GM21447 (cell line): Measurements from ENCODE around the gene SLC25A26.
"Not testable (repeated sequence)": the region's sequence is repeated elsewhere in the genome, so short reads cannot be mapped to it uniquely, and the experiment has no call there.

Experiments used
- ATAC-seq: cut with Tn5 transposase; IDR thresholded peaks from one replicate; pipeline ENCODE4 v1.9.1; 2021; ENCODE audit not compliant: unreplicated experiment

Gene SLC25A26

GRCh38 chr3:66268864-66269263 lies 48.1 kb downstream of the SLC25A26 start:
- no peak for ATAC-seq

DNA sequence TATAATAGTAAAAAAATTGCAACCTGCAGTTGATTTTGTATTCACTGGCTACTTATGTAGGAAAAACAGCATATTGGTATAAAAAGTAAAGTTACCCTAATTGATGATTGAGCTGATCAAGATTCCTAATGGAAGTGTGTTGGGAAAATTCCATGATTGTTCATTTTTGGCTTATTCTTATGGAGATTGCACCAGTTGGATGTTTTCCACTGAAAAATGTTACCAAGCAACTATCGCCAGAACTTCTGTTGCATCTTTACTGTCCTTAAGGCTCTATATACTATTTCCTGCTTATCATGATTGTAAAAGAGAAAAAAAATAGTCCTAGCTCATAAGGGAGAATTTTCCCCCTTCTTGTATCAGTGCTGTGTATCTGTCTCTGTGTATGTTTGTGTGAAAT lies 48.6 kb downstream of the SLC25A26 start:
- ATAC-seq: no peak

DNA sequence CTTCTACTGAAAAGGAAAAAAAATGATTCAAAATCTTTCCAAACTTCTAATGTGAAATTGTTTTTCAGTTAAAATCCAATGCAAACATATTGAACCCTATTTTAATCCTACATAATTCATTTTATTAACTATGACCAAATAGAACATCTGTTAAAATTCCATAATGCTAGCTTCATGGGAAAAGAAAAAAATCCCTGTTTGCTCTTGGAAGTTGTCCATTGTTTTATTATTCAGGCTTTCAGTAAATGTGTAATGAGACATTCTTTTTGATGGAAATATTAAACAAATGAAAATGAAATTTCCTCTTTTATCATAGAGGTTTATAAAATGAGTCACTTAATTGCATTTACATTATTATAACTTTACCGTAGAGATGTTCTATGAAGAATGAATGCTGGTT lies 49.5 kb downstream of the SLC25A26 start:
- ATAC-seq: no peak

GRCh38 chr3:66270701-66271100 lies 49.9 kb downstream of the SLC25A26 start:
- no peak for ATAC-seq

DNA sequence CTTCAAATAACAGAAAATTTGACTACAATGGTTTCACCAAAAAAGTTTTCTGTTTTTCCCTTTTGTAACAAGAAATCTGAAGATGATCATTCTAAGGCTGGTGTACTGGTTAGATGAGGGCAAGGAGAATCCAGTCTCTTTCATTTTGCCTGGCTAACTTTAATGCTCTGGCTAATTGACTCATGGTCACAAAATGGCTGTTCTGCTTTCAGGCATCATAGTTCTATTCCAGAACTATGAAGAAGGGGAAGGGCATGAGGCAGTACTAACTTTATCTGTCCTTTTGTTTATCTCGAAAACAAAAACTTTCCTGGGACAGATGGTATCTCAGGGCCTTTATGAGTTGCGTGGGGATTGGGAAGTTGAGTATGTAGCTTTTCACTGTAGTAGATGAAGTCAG lies 50.4 kb downstream of the SLC25A26 start:
- ATAC-seq: no peak

- ATAC-seq: no peak
Measured at GRCh38 chr3:66272016-66272415, 51.2 kb downstream of the SLC25A26 start.

DNA sequence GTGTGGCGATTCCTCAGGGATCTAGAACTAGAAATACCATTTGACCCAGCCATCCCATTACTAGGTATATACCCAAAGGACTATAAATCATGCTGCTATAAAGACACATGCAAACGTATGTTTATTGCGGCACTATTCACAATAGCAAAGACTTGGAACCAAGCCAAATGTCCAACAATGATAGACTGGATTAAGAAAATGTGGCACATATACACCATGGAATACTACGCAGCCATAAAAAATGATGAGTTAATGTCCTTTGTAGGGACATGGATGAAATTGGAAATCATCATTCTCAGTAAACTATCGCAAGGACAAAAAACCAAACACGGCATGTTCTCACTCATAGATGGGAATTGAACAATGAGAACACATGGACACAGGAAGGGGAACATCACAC lies 54.0 kb downstream of the SLC25A26 start:
- ATAC-seq: not testable (repeated sequence)

DNA sequence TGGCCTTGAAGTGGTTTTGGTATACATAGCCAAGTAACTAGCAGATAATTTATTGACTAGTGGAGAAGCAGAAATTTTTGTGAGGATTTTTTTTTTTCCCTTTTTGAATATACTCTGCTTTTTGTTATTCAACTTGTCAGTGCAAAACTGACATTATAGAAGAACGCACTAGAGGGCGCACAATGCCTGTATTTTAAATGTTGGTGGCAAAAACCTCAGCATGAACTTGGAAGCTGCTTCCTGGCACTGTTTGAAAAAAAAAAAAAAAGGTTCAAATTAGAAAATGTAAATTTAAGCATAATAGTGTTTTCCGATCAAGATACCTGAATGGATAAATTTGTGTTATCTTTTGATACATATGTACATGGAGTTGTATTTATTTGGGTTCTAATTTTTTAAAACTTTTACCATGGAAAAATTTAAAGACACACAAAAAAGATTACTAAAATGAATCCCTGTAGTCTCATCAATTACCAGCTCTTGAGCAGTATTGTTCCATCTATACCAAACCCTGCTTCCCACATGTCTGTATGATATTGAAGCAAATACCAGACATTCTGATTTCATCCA lies 56.0 kb downstream of the SLC25A26 start:
- ATAC-seq: peak; percentile 58

DNA sequence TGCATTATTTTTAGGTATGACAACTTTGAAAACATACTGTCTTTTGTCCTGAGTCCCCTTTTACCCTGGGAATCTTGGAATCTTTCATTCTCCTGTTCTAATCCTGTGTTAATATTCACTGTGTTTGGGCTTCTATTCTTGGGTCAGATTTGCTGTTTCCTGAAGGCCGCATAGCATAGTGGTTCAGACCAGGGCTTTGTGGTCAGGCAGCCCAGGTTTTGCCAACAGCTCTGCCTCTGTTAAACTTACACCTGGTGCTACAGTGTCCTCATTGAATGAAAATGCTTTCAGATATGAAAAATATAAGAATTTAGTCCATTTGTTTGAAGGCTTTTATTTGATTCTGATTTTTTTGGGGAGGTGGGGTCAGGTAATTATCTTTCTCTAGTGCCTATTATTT lies 58.4 kb downstream of the SLC25A26 start:
- ATAC-seq: no peak

DNA sequence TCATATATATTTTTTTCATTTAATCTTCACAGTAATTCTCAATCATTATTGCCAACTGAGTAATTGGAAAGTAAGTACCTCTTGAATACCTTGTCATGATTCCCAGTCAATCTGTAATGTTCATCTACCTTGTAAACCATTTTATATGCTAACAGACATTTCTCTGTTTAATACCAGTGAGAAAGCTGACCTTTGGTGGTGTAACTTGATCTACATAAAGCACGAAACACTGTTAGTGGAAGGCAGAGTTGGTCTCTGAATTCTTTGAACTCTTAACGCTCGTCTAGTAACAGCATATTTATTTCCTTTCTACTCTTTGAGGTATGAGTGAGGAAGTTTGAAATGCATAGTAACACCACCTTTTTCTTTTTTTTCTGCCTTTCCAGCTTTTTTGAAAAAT lies 59.5 kb downstream of the SLC25A26 start:
- ATAC-seq: no peak

- not testable (repeated sequence) for ATAC-seq
Measured at GRCh38 chr3:66291922-66292321, 71.1 kb downstream of the SLC25A26 start.

GRCh38 chr3:66297260-66297873 lies 76.6 kb downstream of the SLC25A26 start:
- ATAC-seq: no peak

- no peak for ATAC-seq
Measured at GRCh38 chr3:66297900-66298299, 77.1 kb downstream of the SLC25A26 start.

- ATAC-seq: no peak
Measured at GRCh38 chr3:66298591-66298990, 77.8 kb downstream of the SLC25A26 start.

DNA sequence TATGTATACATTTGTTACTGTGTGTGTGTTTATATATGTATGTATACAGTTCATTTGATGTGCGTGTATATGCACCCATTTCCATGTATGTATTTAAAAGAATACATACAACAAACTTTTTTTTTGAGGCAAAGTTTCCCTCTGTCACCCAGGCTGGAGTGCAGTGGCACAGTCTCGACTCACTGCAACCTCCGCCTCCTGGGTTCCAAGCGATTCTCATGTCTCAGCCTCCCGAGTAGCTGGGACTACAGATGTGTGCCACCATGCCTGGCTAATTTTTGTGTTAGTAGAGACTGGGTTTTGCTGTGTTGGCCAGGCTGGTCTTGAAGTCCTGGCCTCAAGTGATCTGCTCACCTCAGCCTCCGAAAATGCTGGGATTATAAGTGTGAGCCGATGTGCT lies 78.3 kb downstream of the SLC25A26 start:
- not testable (repeated sequence) for ATAC-seq

DNA sequence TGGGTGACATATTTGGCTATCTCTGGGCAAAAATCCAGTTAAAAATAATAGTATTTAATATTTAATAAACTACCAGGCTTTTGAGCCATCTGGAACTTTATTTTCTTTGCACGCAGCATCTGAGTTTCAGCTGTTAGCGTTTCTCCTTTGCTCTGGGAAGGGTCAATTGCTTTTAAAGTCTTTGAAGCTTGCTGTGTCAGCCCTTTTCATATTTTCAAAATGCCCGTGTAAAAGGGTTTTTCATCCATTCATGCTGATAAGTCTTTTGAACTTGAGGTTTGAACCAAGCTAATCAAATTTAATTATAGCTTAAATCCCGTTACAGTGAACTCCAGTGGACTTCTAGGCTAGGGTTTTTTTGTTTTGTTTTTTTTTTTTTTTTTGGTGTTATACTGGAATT lies 79.1 kb downstream of the SLC25A26 start:
- no peak for ATAC-seq

DNA sequence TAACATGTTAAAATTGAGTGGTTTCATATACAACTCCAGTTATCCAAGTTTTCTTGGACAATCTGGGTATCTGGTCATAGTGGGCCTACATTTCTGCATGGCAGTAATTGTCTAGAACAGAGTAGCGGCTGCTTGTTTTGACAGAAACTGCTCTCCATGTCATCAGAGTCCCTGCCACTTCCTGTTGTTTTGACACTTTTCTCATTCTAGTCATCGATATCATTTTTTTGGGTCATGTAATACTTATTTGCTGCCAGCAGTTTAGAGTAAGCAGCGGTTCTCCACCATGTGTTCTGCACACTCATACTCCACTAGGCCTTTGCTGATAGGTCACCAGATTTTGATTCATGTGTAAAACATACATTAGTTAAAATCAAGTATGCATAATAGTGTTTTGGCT lies 81.5 kb downstream of the SLC25A26 start:
- peak; percentile 62 for ATAC-seq

- ATAC-seq: peak; percentile 45
Measured at GRCh38 chr3:66303491-66303901, 82.7 kb downstream of the SLC25A26 start.

DNA sequence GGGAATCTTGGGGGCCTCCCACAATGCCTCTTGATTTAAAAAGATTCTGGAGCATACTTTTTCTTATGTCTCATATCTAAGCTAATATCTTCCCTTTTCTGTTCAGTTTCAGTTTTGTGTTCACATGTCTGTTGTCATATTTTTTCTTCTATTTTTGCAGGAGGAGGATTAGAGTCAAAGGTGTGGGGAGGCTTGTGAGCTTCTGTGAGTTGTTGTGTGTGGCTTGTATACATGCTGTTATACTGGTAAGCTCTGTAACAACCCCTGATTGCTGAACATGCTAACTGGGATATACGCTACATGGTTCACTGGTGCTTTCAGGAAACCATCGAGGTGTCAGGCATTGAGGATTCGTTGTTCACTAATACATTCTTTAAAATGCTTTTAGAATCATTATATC lies 83.5 kb downstream of the SLC25A26 start:
- ATAC-seq: no peak

GRCh38 chr3:66306086-66306485 lies 85.3 kb downstream of the SLC25A26 start:
- ATAC-seq: not testable (repeated sequence)

DNA sequence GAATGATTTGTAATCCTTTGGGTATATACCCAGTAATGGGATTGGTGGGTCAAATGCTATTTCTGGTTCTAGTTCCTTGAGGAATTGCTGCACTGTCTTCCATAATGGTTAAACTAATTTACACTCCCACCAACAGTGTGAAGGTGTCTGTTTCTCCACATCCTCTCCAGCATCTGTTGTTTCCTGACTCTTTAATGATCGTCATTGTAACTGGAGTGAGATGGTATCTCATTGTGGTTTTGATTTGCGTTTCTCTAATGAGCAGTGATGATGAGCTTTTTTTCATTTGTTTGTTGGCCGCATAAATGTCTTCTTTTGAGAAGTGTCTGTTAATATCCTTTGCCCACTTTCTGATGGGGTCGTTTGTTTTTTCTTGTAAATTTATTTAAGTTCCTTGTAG lies 86.2 kb downstream of the SLC25A26 start:
- ATAC-seq: not testable (repeated sequence)

- no peak for ATAC-seq
Measured at GRCh38 chr3:66312039-66312438, 91.2 kb downstream of the SLC25A26 start.

DNA sequence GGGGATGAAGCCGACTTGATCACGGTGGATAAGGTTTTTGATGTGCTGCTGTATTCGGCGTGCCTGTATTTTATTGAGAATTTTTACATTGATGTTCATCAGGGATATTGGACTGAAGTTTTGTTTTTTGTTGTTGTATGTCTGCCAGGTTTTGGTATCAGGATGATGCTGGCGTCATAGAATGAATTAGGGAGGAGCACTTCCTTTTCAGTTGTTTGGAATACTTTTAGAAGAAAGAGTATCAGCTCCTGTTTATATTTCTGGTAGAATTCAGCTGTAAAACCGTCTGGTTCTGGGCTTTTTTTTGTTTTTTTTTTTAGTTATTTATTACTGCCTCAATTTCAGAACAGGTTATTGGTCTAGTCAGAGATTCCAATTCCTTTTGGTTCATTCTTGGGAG lies 93.7 kb downstream of the SLC25A26 start:
- ATAC-seq: no peak
